ENCODE measurements around the gene IDS.
"Not testable (repeated sequence)": the region's sequence is repeated elsewhere in the genome, so short reads cannot be mapped to it uniquely, and the experiment has no call there.

IDS gene

DNA sequence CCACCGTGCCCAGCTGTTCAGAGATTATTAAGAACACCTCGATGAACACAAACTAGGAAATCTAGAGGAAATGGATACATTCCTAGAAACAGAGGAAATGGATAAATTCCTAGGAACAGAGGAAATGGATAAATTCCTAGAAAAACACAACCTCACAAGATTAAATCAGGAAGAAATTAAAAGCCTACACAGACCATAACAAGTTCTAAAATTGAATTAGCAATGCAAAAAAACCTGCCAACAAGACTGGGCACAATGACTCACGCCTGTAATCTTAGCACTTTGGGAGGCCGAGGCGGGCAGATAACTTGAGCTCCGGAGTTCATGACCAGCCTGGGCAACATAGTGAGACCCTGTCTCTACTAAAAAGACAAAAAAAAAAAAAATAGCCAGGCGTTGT lies 13.1 kb upstream of the IDS start:
- H3K4me1 Mint-ChIP-seq: peaks cover 2% of the 10 kb centered on the region

DNA sequence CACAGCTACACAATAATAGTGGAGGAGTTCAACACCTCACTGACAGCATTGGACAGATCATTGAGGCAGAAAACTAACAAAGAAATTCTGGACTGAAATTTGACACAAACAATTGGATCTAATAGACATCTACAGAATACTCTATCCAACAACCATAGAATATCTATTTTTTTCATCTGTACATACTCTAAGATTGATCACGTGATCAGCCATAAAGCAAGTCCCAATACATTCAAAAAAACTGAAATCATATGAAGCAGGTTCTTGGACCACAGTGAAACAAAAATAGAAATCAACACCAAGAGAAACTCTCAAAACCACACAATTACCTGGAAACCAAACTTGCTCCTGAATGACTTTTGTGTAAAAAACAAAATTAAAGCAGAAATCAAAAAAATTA lies 12.2 kb upstream of the IDS start:
- Mint-ChIP-seq H3K36me3 (peaks cover 2% of the 10 kb centered on the region), H3K27me3 (no peaks in the 10 kb centered on the region), H3K4me3 (no peak overlapping the region), H3K4me1 (peaks cover 2% of the 10 kb centered on the region), H3K27ac (no peak overlapping the region), H3K9me3 (no peaks in the 10 kb centered on the region)
- ATAC-seq (ENCODE audit: low read depth) (no peak), DNase-seq (ENCODE audit: low spot score in 2 of 2) (no peak)

More for the DNA sequence above, 13.1 kb upstream of the IDS start:
- Mint-ChIP-seq H3K27ac (no peak overlapping the region), H3K27me3 (no peaks in the 10 kb centered on the region), H3K4me3 (no peak overlapping the region), H3K9me3 (no peaks in the 10 kb centered on the region), H3K36me3 (peaks cover 2% of the 10 kb centered on the region)
- ATAC-seq (ENCODE audit: low read depth): no peak
- no peak for DNase-seq (ENCODE audit: low spot score in 2 of 2)

DNA sequence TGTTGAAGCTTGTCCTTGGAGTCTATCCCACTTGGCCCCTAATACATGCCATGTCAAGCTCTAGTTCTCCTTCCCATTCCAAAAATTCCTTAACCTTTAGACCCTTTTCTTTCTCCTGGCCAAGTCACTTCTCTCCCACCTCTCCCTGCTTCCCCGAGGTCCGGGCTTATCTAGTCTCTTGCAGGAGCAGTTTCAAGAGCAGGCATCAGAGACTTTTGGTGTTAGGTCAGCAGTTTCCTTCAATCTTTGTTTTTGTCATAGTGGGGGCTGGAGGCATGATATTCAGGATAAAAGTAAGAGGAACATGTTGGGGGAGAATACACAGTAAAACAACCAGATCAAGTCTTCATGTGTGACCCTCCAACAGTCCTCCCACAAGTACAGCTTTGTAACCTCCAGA lies 11.5 kb upstream of the IDS start:
- H3K36me3 Mint-ChIP-seq: peaks cover 2% of the 10 kb centered on the region
- no peak for DNase-seq (ENCODE audit: low spot score in 2 of 2)
- ATAC-seq (ENCODE audit: low read depth): no peak
- H3K4me3 Mint-ChIP-seq: no peak overlapping the region
- H3K27me3 Mint-ChIP-seq: no peaks in the 10 kb centered on the region
- H3K4me1 Mint-ChIP-seq: peaks cover 2% of the 10 kb centered on the region
- H3K27ac Mint-ChIP-seq: no peak overlapping the region
- no peaks in the 10 kb centered on the region for H3K9me3 Mint-ChIP-seq

DNA sequence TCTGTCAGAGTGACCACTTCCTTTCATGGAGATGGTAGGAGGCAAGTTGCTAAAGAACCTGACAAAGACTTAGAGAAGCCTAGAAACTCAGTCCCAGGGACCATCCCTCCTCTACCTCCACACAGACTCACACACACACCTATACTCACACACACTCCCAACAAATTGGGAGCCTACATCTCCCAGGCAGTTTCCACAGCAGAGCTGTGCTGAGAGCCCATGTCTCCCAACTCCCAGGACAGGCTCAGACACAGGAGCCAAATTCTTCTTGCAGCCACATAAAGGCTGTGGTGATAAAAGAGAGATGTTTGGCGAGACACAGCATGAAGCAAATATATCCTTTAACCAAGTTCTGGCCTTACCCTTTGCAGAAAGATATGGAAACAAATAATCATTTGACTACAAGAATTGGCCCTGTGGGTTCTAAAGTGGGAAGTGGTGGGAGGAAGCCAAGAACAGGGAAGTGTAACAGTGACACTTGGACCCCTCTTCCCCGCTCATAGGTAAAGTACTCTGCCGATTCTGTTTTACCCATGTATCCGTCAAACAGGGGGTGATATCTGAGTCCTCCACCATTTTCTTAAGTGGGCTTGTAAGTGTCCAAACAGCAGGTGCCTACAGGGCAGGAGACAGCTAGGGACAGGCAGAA lies 11.0 kb upstream of the IDS start:
- Mint-ChIP-seq H3K4me1 (no peaks in the 10 kb centered on the region), H3K36me3 (peaks cover 2% of the 10 kb centered on the region), H3K9me3 (no peaks in the 10 kb centered on the region), H3K4me3 (no peak overlapping the region), H3K27me3 (no peaks in the 10 kb centered on the region), H3K27ac (peak overlapping the region; percentile 43)
- DNase-seq (ENCODE audit: low spot score in 2 of 2) (no peak), ATAC-seq (ENCODE audit: low read depth) (no peak)

DNA sequence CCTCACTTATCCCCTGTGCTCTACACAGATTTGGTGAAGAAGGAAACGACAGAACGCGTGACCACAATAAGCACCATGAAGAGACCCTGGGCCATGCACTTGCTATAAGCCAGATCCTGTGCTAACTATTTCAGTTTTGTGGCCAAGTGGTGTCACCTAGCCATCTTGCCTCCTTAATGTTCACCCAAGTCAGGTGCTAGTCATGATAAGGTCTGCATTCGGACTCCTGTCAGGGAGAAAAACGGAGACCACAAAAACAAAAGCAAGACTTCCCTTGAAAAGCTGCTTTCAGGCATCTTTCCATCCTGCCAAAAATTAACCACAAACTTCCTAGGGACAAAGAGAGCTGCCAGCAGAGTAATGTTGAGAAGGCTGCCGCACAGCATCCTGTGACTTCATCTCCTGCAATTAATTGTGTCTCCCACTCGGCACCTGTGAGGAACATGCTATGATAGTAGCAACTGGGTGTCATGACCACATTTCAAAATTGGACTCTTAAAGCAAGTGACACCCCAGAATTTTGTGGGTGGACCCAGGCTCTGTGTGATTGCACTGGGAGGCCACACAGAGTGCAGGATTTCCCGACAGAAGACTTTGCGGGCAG lies 8.8 kb upstream of the IDS start:
- Mint-ChIP-seq H3K4me3 (no peak overlapping the region), H3K9me3 (no peaks in the 10 kb centered on the region), H3K4me1 (no peaks in the 10 kb centered on the region), H3K27ac (no peak overlapping the region), H3K36me3 (peaks cover 2% of the 10 kb centered on the region), H3K27me3 (no peaks in the 10 kb centered on the region)
- ATAC-seq (ENCODE audit: low read depth): no peak
- DNase-seq (ENCODE audit: low spot score in 2 of 2): no peak

DNA sequence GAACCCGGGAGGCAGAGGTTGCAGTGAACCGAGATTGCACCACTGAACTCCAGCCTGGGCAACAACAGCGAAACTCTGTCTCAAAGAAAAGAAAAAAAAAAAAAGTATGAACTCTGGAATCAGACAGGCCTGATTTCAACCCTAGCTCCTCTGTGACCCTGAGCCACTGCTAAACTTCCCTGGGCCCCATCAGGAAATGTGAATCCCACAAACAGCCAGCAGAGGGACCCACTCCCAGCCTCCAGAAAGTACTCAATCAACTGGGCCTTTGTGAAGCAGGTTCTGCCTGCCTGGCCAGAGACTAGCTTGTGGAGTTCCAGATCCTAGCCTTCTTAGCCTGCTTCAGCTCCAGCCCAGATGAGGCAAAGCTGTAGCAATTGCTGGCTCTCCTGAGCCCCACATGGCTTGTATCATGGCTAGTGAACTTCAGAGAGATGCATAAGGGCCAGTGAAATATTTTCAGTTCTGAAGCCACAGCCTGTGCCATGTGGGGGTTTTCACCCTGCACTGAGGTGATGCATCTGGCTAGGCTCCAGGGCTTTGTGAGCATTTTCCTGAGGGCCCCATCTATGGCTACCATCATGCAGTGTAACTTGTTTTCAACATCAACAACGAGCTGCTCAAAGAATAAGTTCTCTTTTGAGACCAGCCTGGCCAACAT lies 7.2 kb upstream of the IDS start:
- H3K4me1 Mint-ChIP-seq: no peaks in the 10 kb centered on the region
- H3K36me3 Mint-ChIP-seq: peaks cover 2% of the 10 kb centered on the region
- ATAC-seq (ENCODE audit: low read depth) (peak; percentile 84), DNase-seq (ENCODE audit: low spot score in 2 of 2) (peak in 1 of 2 donors; percentile 35)
- H3K27ac Mint-ChIP-seq: no peak overlapping the region
- H3K9me3 Mint-ChIP-seq: no peaks in the 10 kb centered on the region
- H3K27me3 Mint-ChIP-seq: no peaks in the 10 kb centered on the region
- no peak overlapping the region for H3K4me3 Mint-ChIP-seq

DNA sequence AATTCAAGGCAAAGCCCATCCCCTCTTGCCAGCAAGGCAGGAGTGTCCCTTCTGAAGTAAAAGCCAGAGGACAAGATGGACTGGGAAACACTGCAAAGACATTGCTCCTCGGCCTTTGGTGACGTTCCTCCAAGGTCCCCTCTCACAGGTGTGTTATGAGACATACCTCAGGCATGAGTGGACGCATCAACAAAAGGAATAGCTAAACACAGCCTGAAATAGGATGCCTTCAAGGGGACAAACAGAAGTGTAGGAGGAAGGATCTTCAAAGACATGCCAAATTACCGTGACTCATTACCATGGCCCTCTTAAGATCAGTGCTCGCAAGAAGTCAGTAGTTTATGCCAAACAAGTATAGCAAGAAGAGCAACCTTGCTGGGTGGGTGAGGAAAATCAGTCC lies 6.0 kb upstream of the IDS start:
- no peak overlapping the region for H3K27ac Mint-ChIP-seq

DNA sequence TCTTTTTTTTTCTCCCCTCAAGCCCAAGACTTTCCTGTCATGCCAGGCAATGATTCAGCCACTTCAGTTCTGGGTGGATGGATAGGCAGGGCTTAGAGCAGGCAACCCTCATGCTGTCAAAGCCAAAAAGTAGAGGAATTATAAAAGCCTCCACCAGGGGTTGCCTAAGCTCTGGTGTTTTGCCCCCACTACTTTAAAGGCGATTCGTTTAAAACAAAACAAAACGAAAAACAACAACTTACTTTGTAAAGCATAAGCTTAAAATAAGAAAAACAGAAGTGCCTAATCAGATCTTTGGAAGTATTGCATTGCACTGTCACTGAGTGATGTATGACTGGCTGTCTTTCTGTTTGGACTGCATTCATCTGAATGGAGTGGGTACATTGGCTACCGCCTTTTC lies 5.3 kb upstream of the IDS start:
- no peaks in the 10 kb centered on the region for H3K4me1 Mint-ChIP-seq
- DNase-seq (ENCODE audit: low spot score in 2 of 2) (no peak), ATAC-seq (ENCODE audit: low read depth) (peak; percentile 47)
- H3K36me3 Mint-ChIP-seq: no peaks in the 10 kb centered on the region
- no peak overlapping the region for H3K27ac Mint-ChIP-seq
- H3K4me3 Mint-ChIP-seq: peak overlapping the region; percentile 63
- no peaks in the 10 kb centered on the region for H3K9me3 Mint-ChIP-seq
- no peaks in the 10 kb centered on the region for H3K27me3 Mint-ChIP-seq

More for the DNA sequence above, 6.0 kb upstream of the IDS start:
- H3K9me3 Mint-ChIP-seq: no peaks in the 10 kb centered on the region
- no peaks in the 10 kb centered on the region for H3K4me1 Mint-ChIP-seq
- ATAC-seq (ENCODE audit: low read depth): no peak
- H3K36me3 Mint-ChIP-seq: no peaks in the 10 kb centered on the region
- DNase-seq (ENCODE audit: low spot score in 2 of 2): no peak
- H3K27me3 Mint-ChIP-seq: no peaks in the 10 kb centered on the region
- no peak overlapping the region for H3K4me3 Mint-ChIP-seq

DNA sequence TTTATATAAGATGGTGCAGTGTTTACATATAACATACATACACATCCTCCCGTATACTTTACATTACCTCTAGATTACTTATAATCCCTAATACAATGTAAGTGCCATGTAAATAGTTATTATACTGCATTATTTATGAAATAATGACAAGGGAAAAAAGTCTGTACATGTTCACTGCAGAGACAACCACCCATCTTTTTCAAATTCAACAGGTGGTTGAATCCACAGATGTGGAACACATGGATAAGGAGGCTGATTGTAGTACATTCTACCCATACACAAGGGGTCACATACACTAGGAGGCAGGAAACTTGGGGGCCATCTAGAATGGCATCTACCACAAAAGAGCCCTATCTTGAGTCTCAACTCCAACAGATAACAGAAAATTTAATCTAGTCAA lies 3.4 kb upstream of the IDS start:
- Mint-ChIP-seq H3K36me3 (peaks cover 2% of the 10 kb centered on the region), H3K27ac (no peak overlapping the region), H3K4me1 (peaks cover 7% of the 10 kb centered on the region), H3K4me3 (no peak overlapping the region), H3K9me3 (no peaks in the 10 kb centered on the region), H3K27me3 (no peaks in the 10 kb centered on the region)
- no peak for DNase-seq (ENCODE audit: low spot score in 2 of 2)
- no peak for ATAC-seq (ENCODE audit: low read depth)

DNA sequence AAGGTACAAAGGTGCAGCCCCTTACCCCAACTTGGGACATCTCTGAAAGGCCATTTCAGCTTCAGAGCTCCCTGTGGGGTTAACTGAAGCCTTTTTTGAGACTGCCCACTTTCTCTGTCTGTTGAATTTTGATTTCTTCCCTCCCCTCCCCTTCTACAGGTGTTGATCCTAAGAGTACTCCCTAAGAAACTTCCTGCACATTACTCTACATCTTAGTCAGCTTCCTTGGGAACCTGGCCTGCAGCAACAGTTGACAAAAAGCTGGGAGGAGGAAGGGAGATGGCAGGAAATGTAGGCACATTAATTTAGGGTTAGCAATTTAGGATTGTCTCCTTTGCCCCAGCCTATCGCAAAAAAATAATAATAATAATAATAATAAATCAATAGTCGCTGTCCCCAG lies 1.2 kb upstream of the IDS start:
- Mint-ChIP-seq H3K9me3 (no peaks in the 10 kb centered on the region), H3K36me3 (peaks cover 5% of the 10 kb centered on the region), H3K4me3 (no peak overlapping the region), H3K27me3 (no peaks in the 10 kb centered on the region), H3K4me1 (peaks cover 9% of the 10 kb centered on the region), H3K27ac (peak overlapping the region; percentile 100)
- DNase-seq (ENCODE audit: low spot score in 2 of 2) (no peak), ATAC-seq (ENCODE audit: low read depth) (no peak)

DNA sequence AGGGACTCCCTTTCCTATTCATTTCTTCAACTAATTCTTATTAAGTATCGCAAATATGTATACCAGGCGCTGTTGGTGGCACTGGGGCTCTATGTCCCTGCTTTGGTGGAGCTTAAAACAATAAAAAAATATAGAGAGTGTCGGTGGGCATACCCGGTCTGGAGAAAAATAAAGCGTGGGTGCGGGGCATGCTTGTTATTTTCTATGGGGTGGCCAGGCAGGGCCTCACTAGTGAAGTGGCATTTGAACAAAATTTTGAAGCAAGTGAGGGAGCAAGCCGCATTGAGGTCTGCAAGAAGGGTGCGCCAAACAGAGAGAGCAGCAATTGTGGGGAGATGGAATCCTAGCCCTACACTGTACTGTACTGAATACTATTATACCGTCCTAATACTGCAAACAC lies 565 bp upstream of the IDS start:
- no peak for ATAC-seq (ENCODE audit: low read depth)
- Mint-ChIP-seq H3K4me1 (peaks cover 11% of the 10 kb centered on the region), H3K36me3 (peaks cover 7% of the 10 kb centered on the region), H3K27me3 (no peaks in the 10 kb centered on the region), H3K9me3 (no peaks in the 10 kb centered on the region), H3K27ac (peak overlapping the region; percentile 100), H3K4me3 (peak overlapping the region; percentile 95)
- DNase-seq (ENCODE audit: low spot score in 2 of 2): no peak

DNA sequence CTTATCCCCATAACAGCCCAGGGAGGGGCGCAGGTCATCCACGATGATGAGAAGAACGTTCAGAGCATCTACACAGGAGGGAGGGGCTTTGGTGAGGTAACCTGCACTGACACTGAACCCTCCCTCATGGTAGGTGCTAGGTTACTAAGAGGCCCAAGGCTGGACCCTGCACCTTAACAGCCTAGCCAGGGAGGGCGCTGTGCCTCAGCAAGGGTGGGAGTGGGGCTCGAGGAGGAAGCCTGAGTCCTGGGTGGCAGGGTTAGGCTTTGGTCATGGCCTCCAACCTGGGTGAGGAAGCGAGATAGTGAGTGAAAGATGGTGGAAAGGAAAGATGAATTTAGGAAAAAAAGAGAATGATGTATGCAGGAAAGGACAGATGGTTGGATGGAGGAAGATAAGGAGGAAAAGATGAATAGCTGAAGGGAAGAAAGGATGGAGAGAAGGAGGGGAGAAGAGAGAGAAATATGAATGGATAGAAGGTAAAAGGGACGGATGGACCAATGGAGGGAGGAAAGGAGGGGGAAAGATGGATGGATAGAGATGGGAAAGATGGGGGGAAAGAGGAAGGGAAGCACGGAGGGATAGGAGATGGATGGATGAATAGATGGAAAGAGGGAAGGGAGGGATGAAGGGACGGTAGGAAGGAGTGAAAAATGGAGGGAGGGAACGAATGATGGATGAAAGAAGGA lies 736 bp downstream of the IDS start:
- Mint-ChIP-seq H3K27ac (peak overlapping the region; percentile 100), H3K4me1 (peaks cover 11% of the 10 kb centered on the region), H3K4me3 (peak overlapping the region; percentile 95), H3K9me3 (no peaks in the 10 kb centered on the region), H3K36me3 (peaks cover 7% of the 10 kb centered on the region), H3K27me3 (no peaks in the 10 kb centered on the region)
- peak; percentile 51 to 68 for DNase-seq (ENCODE audit: low spot score in 2 of 2)
- peak; percentile 44 for ATAC-seq (ENCODE audit: low read depth)

DNA sequence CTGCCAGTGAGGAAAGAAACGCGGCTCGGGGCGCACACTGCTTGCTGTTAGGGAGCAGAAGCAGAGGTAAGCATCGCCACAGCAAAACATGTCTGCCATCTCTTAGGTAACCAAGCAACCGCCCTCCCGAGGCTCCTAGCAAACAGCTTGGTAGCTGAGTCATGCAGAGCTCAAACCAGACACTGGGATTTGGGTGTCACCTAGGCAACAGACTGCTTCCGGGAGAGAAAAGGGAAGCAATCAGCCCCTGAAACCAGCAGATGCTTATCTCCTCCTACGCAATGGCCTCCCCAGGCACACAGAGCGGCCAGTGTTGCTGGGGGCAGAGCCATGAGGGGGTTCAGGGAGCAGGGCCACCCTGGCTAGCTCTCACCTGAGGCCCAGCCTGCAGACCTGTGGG lies 1.7 kb downstream of the IDS start:
- Mint-ChIP-seq H3K4me3 (peak overlapping the region; percentile 95), H3K27ac (peak overlapping the region; percentile 100), H3K4me1 (peaks cover 11% of the 10 kb centered on the region)
- ATAC-seq (ENCODE audit: low read depth) (peak; percentile 67), DNase-seq (ENCODE audit: low spot score in 2 of 2) (peak; percentile 53 to 61)
- H3K9me3 Mint-ChIP-seq, H3K36me3 Mint-ChIP-seq, H3K27me3 Mint-ChIP-seq: not testable (repeated sequence)

DNA sequence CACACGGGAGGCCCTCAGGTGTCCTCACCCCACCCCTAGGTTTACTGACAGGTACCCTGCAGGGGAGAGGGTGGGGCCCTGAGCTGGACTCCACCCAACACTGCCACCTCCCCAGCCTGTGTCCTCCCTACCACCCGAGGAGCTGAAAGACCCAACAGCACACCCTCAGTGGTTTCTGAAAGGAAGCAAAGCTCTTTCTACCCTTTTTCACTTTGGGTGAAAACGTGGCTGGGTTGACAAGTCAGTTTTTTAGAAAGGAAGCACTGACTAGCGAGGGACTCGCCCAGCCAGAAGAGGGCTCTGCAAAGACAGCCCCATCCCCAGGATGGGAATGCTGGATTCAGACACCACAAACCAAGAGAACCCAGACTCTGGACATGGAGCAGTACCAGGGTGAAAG lies 2.2 kb downstream of the IDS start:
- not testable (repeated sequence) for DNase-seq (ENCODE audit: low spot score in 2 of 2); H3K9me3 Mint-ChIP-seq; H3K4me3 Mint-ChIP-seq; H3K27me3 Mint-ChIP-seq; H3K36me3 Mint-ChIP-seq; ATAC-seq (ENCODE audit: low read depth)
- Mint-ChIP-seq H3K27ac (peak overlapping the region; percentile 35), H3K4me1 (peaks cover 11% of the 10 kb centered on the region)

Measured in memory B cell (primary cell).